Esophagus (tissue), 2 donors: ENCODE results near the gene BRD9. TPM values are rescaled to one million over a fixed set of nuclear protein-coding genes. Genes with fewer than 3 reads are reported as not detected.
"Not testable (repeated sequence)": the region's sequence is repeated elsewhere in the genome, so short reads cannot be mapped to it uniquely, and the experiment has no call there.

Source experiments
- H3K27ac ChIP-seq, 2 donors: one replicate each; pipeline ENCODE4 v1.5.1; 2013; ENCODE audit warnings: low read depth in 2 of 2, mild to moderate bottlenecking in 2 of 2, inconsistent platforms in 1 of 2, low read length in 1 of 2, moderate library complexity in 1 of 2
- H3K27me3 ChIP-seq, 2 donors: one replicate each; pipeline ENCODE4 v1.6.1; 2013; ENCODE audit warnings: low read length in 2 of 2, control low read depth in 1 of 2, mild to moderate bottlenecking in 1 of 2; ENCODE audit not compliant: insufficient read depth in 2 of 2, control insufficient read depth in 1 of 2
- H3K36me3 ChIP-seq, 2 donors: one replicate each; pipeline ENCODE4 v1.6.1; 2013; ENCODE audit warnings: low read length in 1 of 2; ENCODE audit not compliant: control insufficient read depth in 2 of 2, insufficient read depth in 2 of 2
- H3K4me1 ChIP-seq, 2 donors: one replicate each; pipeline ENCODE4 v1.6.1; 2013; ENCODE audit warnings: low read length in 1 of 2; ENCODE audit not compliant: control insufficient read depth in 2 of 2, insufficient read depth in 2 of 2
- H3K4me3 ChIP-seq, 2 donors: one replicate each; pipeline ENCODE4 v1.5.1; 2013; ENCODE audit warnings: low read length in 2 of 2, mild to moderate bottlenecking in 2 of 2, low read depth in 1 of 2, moderate library complexity in 1 of 2
- H3K9me3 ChIP-seq, 2 donors: one replicate each; pipeline ENCODE4 v1.6.1; 2013; ENCODE audit warnings: mild to moderate bottlenecking in 2 of 2, low read depth in 1 of 2, low read length in 1 of 2, moderate library complexity in 1 of 2; ENCODE audit not compliant: control insufficient read depth in 2 of 2, insufficient read depth in 1 of 2
- WGBS, 2 donors: extraction: QIAGEN DNeasy Blood & Tissue Kit; methylation state at CpG; one replicate each; pipeline ENCODE4 v1.1.7; 2013; 5-methylcytosine and 5-hydroxymethylcytosine counted together
- polyA plus RNA-seq, 2 donors: library from polyadenylated mRNA; stranded (reverse); fragments of 200-250 nt; gene quantifications; one replicate each; pipeline ENCODE4 v1.2.3, GENCODE V29; 2013
- donor health status: healthy with polysubstance abuse.
- donor health status: Bipolar disorder and iron deficiency.

Gene BRD9
- polyA plus RNA-seq, 2 donors: 18.4 to 20.6 TPM

DNA sequence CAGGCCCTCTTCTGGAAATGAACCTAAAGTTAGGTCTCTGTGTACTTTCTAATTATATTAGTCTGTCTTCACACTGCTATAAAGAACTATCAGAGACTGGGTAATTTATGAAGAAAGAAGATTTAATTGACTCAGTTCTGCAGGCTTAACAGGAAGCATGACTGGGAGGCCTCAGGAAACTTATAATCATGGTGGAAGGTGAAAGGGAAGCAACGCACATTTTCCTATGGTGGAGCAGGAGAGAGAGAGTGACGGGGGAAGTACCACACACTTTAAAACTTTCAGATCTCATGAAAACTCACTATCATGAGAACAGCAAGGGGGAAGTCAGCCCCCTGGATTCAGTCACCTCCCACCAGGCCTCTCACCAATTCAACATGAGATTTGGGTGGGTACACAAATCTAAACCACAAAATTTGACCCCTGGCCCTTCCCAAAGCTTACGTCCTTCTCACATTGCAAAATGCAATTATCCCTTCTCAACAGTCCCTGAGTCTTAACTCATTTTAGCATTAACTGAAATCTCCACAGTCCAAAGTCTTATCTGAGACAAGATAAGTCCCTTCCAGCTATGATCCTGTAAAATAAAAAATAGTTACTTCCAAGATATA is 40.8 kb upstream of the BRD9 start:
- Histone ChIP-seq H3K9me3 (no peaks in the 10 kb centered on the region), H3K4me3 (no peak overlapping the region), H3K36me3 (no peaks in the 10 kb centered on the region), H3K27ac (no peak overlapping the region), H3K27me3 (no peaks in the 10 kb centered on the region), H3K4me1 (no peaks in the 10 kb centered on the region)
- WGBS, 2 donors: 70 to 84% methylated on average over 3 of the region's 3 CpGs

DNA sequence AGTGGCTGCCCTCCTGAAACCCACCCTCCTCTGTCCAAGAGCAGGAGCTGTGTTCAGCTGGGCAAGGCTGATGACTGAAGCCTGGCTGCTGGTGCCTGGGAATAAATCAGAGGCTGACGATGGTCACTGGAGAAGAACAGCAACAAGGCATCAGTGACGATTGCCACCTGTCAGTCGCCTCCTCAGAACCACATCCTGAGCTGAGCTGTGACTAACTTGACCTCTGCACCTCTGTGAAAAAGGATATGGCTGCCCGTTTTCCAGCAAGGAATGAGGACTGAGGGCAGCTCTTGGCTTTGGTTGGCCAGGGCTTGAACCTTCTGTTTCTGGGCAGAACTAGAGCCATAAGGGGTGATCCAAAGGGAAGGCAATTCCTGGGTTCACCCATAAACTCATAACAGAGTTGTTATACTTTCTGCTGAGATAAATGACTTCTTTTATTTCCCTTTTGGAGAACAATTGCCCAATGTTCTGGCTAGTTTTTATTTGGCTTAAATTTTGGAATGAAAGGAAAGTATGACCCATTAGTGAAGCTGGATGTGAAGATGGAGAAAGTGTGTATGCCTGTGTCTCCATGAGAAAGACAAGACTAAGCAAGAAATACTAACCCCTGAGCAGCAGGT is 40.1 kb upstream of the BRD9 start:
- Histone ChIP-seq H3K27ac (peak overlapping the region; percentile 34 to 55), H3K36me3 (no peaks in the 10 kb centered on the region), H3K4me3 (no peak overlapping the region), H3K4me1 (no peaks in the 10 kb centered on the region), H3K9me3 (no peaks in the 10 kb centered on the region), H3K27me3 (no peaks in the 10 kb centered on the region)
- 43 to 61% methylated on average over 4 of the region's 4 CpGs for WGBS, 2 donors

GRCh38 chr5:932151-932627 is 39.6 kb upstream of the BRD9 start:
- no peak overlapping the region for H3K4me3 ChIP-seq
- H3K9me3 ChIP-seq: no peaks in the 10 kb centered on the region
- no peaks in the 10 kb centered on the region for H3K36me3 ChIP-seq
- H3K27ac ChIP-seq: peak overlapping the region; percentile 34 to 55
- no peaks in the 10 kb centered on the region for H3K27me3 ChIP-seq
- no peaks in the 10 kb centered on the region for H3K4me1 ChIP-seq
- 84 to 90% methylated on average over 8 of the region's 8 CpGs for WGBS, 2 donors

DNA sequence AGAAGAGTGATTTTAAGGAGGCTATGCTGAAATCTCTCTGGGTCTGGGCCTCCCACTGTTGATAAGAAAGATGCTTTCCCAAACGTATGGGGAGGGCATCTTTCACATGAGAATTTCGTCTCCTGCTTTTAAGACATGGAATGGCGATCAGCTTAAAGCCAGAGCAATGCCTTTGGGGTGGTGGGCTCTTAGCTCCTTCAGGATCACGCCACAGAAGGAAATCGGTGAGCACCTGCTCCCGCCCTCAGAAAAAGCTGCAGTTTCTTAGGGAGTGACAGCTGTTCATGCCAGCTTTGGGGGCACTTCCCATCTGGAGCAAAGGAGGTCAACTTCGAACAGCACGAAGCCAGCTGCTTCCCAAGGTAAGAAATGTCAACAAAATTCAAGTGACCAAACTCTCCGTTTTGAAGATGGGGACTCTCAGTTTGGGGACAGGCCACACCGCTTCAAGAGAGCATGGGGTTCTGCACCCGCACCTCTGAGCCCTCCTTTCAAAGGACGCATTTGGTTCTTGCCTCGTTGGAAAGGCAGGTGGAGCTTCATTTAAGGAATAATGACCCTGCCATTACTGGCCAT is 39.1 kb upstream of the BRD9 start:
- 85 to 88% methylated on average over 13 of the region's 13 CpGs for WGBS, 2 donors
- Histone ChIP-seq H3K27me3 (no peaks in the 10 kb centered on the region), H3K9me3 (no peaks in the 10 kb centered on the region), H3K4me3 (no peak overlapping the region), H3K36me3 (no peaks in the 10 kb centered on the region), H3K27ac (no peak overlapping the region), H3K4me1 (peaks cover 0 to 4% of the 10 kb centered on the region in 2 donors)

DNA sequence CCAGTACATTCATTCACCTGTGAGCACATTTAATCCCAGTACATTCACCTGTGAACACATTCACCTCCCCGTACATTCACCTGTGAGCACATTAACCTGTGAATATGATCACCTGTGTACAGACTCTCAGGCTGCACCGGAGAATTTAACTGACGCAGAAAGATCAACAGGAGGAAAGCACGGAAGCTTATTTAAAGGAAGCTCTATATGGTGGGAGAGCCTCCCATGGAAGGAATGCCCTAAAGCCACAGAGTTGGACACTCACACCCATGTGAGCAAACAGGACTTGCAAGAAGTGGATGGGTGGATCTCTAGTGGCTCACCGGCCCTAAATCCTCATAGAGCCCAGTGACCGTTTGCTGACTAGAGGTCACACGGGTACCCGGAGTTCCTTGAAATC is 38.3 kb upstream of the BRD9 start:
- Histone ChIP-seq H3K4me1 (peaks cover 0 to 4% of the 10 kb centered on the region in 2 donors), H3K4me3 (no peak overlapping the region), H3K36me3 (no peaks in the 10 kb centered on the region), H3K9me3 (no peaks in the 10 kb centered on the region), H3K27ac (no peak overlapping the region), H3K27me3 (peaks cover 0 to 3% of the 10 kb centered on the region in 2 donors)
- 63 to 72% methylated on average over 8 of the region's 8 CpGs for WGBS, 2 donors

DNA sequence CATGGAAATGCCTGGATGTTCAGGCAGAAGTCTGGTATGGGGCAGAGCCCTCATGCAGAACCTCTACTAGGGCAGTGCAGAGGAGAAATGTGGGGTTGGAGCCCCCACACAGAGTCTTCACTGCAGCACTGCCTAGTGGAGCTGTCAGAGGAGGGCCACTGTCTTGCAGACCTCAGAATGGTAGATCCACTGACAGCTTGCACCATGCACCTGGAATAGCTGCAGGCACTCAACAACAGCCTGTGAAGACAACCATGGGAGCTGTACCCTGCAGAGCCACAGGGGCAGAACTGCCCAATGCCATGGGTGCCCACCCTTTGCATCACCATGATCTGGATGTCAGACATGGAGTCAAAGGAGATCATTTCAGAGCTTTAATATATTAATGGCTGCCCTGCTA is 37.0 kb upstream of the BRD9 start:
- Histone ChIP-seq H3K4me1 (peaks cover 0 to 4% of the 10 kb centered on the region in 2 donors), H3K4me3 (no peak overlapping the region), H3K9me3 (no peaks in the 10 kb centered on the region), H3K36me3 (no peaks in the 10 kb centered on the region), H3K27me3 (peaks cover 0 to 3% of the 10 kb centered on the region in 2 donors), H3K27ac (no peak overlapping the region)

DNA sequence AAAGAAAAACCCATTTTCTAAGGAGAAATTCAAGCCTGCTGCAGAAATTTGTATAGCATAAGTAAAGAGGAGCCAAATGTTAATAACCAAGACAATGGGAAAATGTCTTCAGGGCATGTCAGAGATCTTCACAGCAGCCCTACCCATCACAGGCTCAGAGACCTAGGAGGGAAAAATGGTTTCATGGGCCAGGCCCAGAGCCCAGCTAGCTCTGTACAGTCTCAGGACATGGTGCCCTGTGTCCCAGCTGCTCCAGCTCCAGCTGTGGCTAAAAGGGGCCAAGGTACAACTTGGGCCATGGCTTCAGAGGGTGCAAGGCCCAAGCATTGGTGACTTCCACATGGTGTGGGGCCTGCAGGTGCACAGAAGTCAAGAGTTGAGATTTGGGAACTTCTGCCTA is 36.6 kb upstream of the BRD9 start:
- H3K9me3 ChIP-seq, H3K36me3 ChIP-seq, H3K4me1 ChIP-seq, H3K27ac ChIP-seq, H3K27me3 ChIP-seq, H3K4me3 ChIP-seq: not testable (repeated sequence)

DNA sequence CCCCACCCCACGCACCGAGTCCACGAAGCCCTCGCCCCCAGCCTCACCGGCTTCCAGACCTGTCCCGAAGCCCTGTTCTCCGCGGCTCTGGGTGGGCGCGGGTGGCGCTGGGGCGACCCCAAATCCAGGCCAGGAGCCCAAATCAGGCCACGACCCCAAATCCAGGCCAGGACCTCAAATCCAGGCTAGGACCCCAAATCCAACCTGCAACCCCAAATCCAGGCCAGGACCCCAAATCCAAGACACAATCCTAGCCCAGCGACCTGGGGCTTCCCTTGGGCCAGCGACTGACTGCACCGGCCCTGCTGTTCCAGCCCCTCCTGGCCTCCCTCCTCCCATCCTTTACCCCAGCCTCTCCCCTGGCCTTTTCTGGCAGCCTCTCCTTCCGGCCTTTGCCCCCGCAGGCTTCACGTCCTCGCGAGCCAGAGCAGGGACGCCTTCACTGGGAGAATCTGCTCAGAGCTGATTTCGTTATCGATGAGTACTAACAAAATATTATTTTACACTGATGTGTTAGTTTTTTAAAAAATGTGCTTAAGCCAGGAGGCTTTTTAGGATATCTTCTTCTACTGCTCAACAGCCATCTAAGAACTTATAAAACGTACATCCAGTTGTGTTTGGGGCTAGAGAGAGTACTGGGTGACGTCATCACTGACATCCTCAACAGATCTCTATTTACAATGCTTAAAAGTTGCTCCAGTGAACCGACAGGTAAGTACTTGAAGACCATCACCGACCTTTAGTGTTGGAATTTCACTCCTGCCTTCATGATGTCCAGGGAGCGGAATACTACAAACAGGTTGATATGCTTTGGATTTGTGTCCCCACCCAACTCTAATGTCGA is 34.8 kb upstream of the BRD9 start:
- 79 to 80% methylated on average over 27 to 30 of the region's 30 CpGs for WGBS, 2 donors
- no peak overlapping the region for H3K4me3 ChIP-seq
- no peak overlapping the region for H3K27ac ChIP-seq
- H3K27me3 ChIP-seq: peaks cover 0 to 3% of the 10 kb centered on the region in 2 donors
- H3K36me3 ChIP-seq: no peaks in the 10 kb centered on the region
- peaks cover 0 to 4% of the 10 kb centered on the region in 2 donors for H3K4me1 ChIP-seq
- no peaks in the 10 kb centered on the region for H3K9me3 ChIP-seq

DNA sequence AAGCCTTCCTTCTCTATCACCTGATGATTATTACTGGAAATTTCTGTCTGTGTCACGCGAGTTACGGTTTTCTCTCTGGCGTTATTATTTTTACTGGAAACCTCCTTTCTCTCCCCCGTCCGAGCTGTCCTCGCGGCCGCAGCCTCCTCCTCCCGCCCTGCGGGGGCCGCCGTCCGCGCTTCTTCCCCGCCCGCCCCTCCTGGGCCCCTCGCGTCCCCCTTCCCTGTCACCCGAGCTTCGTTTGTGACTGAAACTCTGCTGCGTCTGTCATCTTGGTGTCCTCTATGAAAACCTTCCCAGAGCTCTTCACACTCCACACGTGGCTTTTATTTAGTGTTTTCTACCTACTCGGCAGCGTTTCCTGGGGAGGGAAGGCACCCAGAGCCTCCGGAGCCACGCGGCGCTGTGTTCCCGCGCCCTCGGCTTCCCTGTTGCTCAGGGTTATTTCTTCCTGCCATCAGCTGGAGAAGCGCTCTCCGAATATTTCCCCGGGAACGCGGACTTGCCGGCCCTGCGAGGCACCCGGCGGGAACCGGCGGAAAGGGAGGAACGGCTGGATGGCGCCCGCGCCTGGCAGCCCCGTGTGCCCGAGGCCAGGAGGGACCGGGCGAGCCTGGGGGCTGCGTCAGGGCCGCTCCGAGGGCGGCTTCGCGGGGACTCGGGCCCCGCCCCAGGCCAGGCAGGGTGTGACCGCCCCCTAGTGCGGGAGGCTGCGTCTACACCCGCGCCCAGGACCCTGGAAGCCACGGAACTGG is 34.0 kb upstream of the BRD9 start:
- peaks cover 0 to 3% of the 10 kb centered on the region in 2 donors for H3K27me3 ChIP-seq
- H3K27ac ChIP-seq: peak overlapping the region in 1 of 2 donors; percentile 1
- H3K4me1 ChIP-seq: peaks cover 0 to 4% of the 10 kb centered on the region in 2 donors
- peak overlapping the region in 1 of 2 donors; percentile 13 for H3K4me3 ChIP-seq
- H3K36me3 ChIP-seq: no peaks in the 10 kb centered on the region
- H3K9me3 ChIP-seq: no peaks in the 10 kb centered on the region
- 8% methylated on average over 55 to 65 of the region's 65 CpGs for WGBS, 2 donors
